T-helper 22 cell (primary cell): ENCODE measurements around the gene PAX7.

Experiments
- DNase-seq: peaks from one replicate; pipeline ENCODE4 v3.0.0-alpha.2; 2020; ENCODE audit warnings: low read depth

Gene PAX7

GRCh38 chr1:18796950-18797349, 166.3 kb downstream of the PAX7 start:
- no peak for DNase-seq
